Gastroesophageal sphincter (tissue), 4 donors: Measurements from ENCODE around the gene CAV1. TPM values are rescaled to one million over a fixed set of nuclear protein-coding genes. Genes with fewer than 3 reads are reported as not detected.

Experiments used
- ATAC-seq: fragments of 150-250 bp; one replicate; pipeline ENCODE4 v1.9.1; 2016; ENCODE audit warnings: mild to moderate bottlenecking, moderate library complexity
- H3K27ac ChIP-seq, 4 donors: fragments of 200-600 bp; sonication (generic) in 3 of 4; 1 replicate in 3 of 4; 2 replicates in 1 of 4; pipeline ENCODE4 v1.5.1; 2016 to 2019
- H3K27me3 ChIP-seq: fragments of 200-600 bp; sonication (generic); one replicate; pipeline ENCODE4 v1.5.1; 2019
- H3K36me3 ChIP-seq, 2 donors: fragments of 200-600 bp; sonication (generic); one replicate each; pipeline ENCODE4 v1.5.1; 2019; ENCODE audit warnings: control low read depth in 1 of 2
- H3K4me1 ChIP-seq, 3 donors: fragments of 200-600 bp; sonication (generic); 1 replicate in 2 of 3; 2 replicates in 1 of 3; pipeline ENCODE4 v1.5.1; 2016 to 2019; ENCODE audit warnings: control low read depth in 2 of 3
- H3K4me3 ChIP-seq, 2 donors: fragments of 200-600 bp; sonication (generic); one replicate each; pipeline ENCODE4 v1.5.1; 2019; ENCODE audit warnings: mild to moderate bottlenecking in 1 of 2, moderate library complexity in 1 of 2
- H3K9me3 ChIP-seq, 3 donors: fragments of 200-600 bp; sonication (generic); one replicate each; pipeline ENCODE4 v1.5.1; 2017 to 2019; ENCODE audit warnings: control low read depth in 2 of 3
- CTCF ChIP-seq, 4 experiments: fragments of 200-600 bp in 2 of 4; fragments of 450-650 bp in 2 of 4; sonication (generic) in 1 of 4; IDR thresholded peaks; one replicate each; pipeline ENCODE4 v1.5.1; 2017 to 2019; ENCODE audit warnings: antibody characterized with exemption in 4 of 4, mild to moderate bottlenecking in 2 of 4, moderate library complexity in 2 of 4
- EP300 ChIP-seq: sonication (generic); formaldehyde crosslinking; IDR thresholded peaks from one replicate; pipeline ENCODE4 v1.6.1; 2017; ENCODE audit warnings: antibody characterized with exemption, mild to moderate bottlenecking
- POLR2A ChIP-seq, 2 donors: fragments of 450-650 bp; IDR thresholded peaks; one replicate each; pipeline ENCODE4 v1.6.1; 2017; ENCODE audit warnings: antibody characterized with exemption in 2 of 2, mild to moderate bottlenecking in 2 of 2, moderate library complexity in 1 of 2
- POLR2AphosphoS5 ChIP-seq: sonication (generic); formaldehyde crosslinking; IDR thresholded peaks from one replicate; pipeline ENCODE4 v1.6.1; 2017; ENCODE audit warnings: antibody characterized with exemption
- WGBS, 2 donors: methylation state at CpG; one replicate each; pipeline ENCODE4 v1.1.5; 2018; ENCODE audit warnings: low coverage in 1 of 2; 5-methylcytosine and 5-hydroxymethylcytosine counted together
- total RNA-seq, 4 donors: library from RNA; depleted of rRNA; stranded (reverse); fragments of >200 nt; gene quantifications; one replicate each; pipeline ENCODE4 v1.1.0, GENCODE V29; 2016

CAV1 gene
- total RNA-seq, 4 donors from 2014 or later: 546 to 772 (median 602) TPM

- no peaks in the 10 kb centered on the region for H3K9me3 ChIP-seq
- H3K4me1 ChIP-seq: peaks cover 0 to 58% (median 7%) of the 10 kb centered on the region in 3 donors
- H3K4me3 ChIP-seq: peak overlapping the region; percentile 39 to 43
- ATAC-seq: peak; percentile 70
- no peaks in the 10 kb centered on the region for H3K27me3 ChIP-seq
- H3K36me3 ChIP-seq: peaks cover 0 to 12% of the 10 kb centered on the region in 2 donors
- TF ChIP-seq POLR2A (IDR thresholded peaks at IDR 0.05) (no peak), CTCF (IDR thresholded peaks at IDR 0.05) (no peak), EP300 (no peak), POLR2AphosphoS5 (no peak)
- 35 to 60% methylated on average over 9 to 11 of the region's 12 CpGs for WGBS, 2 donors
- H3K27ac ChIP-seq: peak overlapping the region; percentile 44 to 82 (median 80)
Observed at GRCh38 chr7:116511552-116512519, 13.0 kb upstream of the CAV1 start.

GRCh38 chr7:116512520-116513188 is 12.2 kb upstream of the CAV1 start:
- TF ChIP-seq POLR2AphosphoS5 (no peak), POLR2A (IDR thresholded peaks at IDR 0.05) (no peak), CTCF (IDR thresholded peaks at IDR 0.05) (no peak), EP300 (no peak)
- peak overlapping the region; percentile 44 to 82 (median 80) for H3K27ac ChIP-seq
- peaks cover 0 to 3% of the 10 kb centered on the region in 2 donors for H3K36me3 ChIP-seq
- 59 to 74% methylated on average over 4 of the region's 4 CpGs for WGBS, 2 donors
- H3K4me3 ChIP-seq: peak overlapping the region; percentile 39 to 43
- no peak for ATAC-seq
- H3K27me3 ChIP-seq: no peaks in the 10 kb centered on the region
- H3K4me1 ChIP-seq: peaks cover 0 to 50% (median 7%) of the 10 kb centered on the region in 3 donors
- no peaks in the 10 kb centered on the region for H3K9me3 ChIP-seq

GRCh38 chr7:116515584-116515983 is 9.3 kb upstream of the CAV1 start:
- no peak overlapping the region for H3K27ac ChIP-seq
- TF ChIP-seq POLR2AphosphoS5 (no peak), EP300 (no peak), POLR2A (IDR thresholded peaks at IDR 0.05) (no peak), CTCF (IDR thresholded peaks at IDR 0.05) (no peak)
- no peak overlapping the region for H3K4me3 ChIP-seq
- H3K27me3 ChIP-seq: no peaks in the 10 kb centered on the region
- peaks cover 0 to 36% (median 7%) of the 10 kb centered on the region in 3 donors for H3K4me1 ChIP-seq
- no peaks in the 10 kb centered on the region for H3K9me3 ChIP-seq
- ATAC-seq: no peak
- no peaks in the 10 kb centered on the region for H3K36me3 ChIP-seq

- Histone ChIP-seq H3K4me1 (peaks cover 0 to 32% (median 7%) of the 10 kb centered on the region in 3 donors), H3K4me3 (no peak overlapping the region), H3K27me3 (no peaks in the 10 kb centered on the region), H3K27ac (no peak overlapping the region), H3K36me3 (no peaks in the 10 kb centered on the region), H3K9me3 (no peaks in the 10 kb centered on the region)
- ATAC-seq: no peak
- TF ChIP-seq CTCF (IDR thresholded peaks at IDR 0.05): no peak
- TF ChIP-seq POLR2A (IDR thresholded peaks at IDR 0.05): no peak
- no peak for TF ChIP-seq POLR2AphosphoS5
- TF ChIP-seq EP300: no peak
Observed at GRCh38 chr7:116516324-116516723, 8.5 kb upstream of the CAV1 start.
